Lung microvascular endothelial cell (primary cell): ENCODE data around the gene KCNN4. TPM values are rescaled to one million over a fixed set of nuclear protein-coding genes. Genes with fewer than 3 reads are reported as not detected.
"Not testable (repeated sequence)": the region's sequence is repeated elsewhere in the genome, so short reads cannot be mapped to it uniquely, and the experiment has no call there.

Experiments used
- DNase-seq, 2 donors: peaks; one replicate each; pipeline versions ENCODE4 v3.0.0 to v3.0.0-alpha.2; 2010; ENCODE audit warnings: low read depth in 2 of 2
- total RNA-seq: library from RNA; depleted of rRNA; stranded (reverse); fragments of >200 nt; gene quantifications from 2 replicates; pipeline ENCODE4 v1.2.1, GENCODE V29; 2014

KCNN4 gene
- total RNA-seq, 1 donor from 2014 or later = not detected

DNA sequence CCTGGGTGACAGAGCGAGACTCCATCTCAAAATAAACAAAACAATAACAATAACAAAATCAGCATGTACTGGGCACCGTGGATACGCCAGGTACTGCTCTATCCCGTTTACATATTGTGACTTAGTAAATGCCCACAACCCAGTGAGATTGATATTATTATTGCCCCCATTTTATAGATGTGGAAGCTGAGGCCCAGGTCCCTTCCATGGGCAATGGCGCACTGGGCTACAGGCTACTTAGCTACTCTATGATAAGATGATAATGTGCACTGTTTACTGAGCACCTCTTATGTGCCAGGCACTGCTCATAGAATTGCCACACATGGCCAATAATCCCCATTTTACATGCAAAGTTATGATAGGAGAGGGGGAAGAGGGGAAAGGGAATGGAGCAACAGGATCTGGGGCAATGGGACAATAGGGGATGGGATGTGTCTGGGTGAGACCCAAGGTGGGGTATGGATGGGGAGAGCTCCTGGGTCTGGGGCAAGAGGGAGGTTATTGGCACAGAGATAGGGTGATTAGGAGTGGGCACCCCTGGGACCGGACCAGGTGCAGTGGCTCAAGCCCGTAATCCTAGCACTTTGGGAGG, 5.4 kb downstream of the KCNN4 start:
- DNase-seq = no peak

DNA sequence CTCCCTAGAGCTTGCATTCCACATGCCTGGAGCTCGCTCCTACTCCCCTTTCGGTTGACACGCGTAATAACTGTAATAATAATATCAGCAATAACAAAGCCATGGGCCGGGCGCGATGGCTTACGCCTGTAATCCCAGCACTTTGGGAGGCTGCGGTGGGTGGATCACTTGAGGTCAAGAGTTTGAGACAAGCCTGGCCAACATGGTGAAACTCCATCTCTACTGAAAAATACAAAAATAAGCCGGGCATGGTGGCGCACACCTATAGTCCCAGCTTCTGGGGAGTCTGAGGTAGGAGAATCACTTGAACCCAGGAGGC, 5.9 kb downstream of the KCNN4 start:
- peak in 1 of 2 donors; percentile 41 for DNase-seq

DNA sequence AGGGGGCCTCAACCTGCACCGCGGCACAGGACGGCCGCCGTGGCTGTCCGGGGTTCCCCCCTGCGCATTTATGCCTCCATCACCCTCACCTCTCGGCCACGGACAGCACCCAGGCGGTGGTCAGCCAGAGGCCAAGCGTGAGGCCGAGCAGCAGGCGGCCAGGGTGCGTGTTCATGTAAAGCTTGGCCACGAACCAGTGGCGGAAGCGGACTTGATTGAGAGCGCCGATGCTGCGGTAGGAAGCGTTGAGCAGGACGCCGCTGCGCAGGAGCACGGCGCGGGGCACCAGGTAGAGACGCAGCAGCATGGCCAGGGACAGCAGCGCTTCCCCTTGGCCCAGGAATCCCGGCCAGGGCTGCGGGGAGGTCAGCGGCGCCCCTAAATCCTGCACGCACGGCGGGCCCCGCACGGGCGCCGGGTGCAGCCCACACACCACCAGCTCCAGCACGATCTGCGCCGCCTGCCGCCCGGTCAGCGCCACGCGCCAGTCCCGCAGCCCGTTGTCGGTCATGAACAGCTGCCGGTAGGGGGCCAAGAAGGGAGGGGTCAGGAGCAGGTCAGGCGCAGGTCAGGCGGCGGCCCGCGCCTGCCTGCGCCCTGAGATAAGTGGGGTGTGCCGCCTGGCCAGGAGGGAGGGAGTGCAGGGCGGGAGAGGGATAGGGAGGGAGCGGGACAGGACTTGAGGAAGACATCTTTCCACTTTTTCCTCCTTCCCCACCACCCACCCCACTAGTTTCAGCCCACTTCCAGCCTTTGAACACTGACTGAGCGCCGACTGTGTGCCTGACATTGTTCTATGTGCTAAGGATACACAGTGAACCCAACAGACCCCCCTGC, 6.5 kb downstream of the KCNN4 start:
- DNase-seq = peak; percentile 58 to 82

DNA sequence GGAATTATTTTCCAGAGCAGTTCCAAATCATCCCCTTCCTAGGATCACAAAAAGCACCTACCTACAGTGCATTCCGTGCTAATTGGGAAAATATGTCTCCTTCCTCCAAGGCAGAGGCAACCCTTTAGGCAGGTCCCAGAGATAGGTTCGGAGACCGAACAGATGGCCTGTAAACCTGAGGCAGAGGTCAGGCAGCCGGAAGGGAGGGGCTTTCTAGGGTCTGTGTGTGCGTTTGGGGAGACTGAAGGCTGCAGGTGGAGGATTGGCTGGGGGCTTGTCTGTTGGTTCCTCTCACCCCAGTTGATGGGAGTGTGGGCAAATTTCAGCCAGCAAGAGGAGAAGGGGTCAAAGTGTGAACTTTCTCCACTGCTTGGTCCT, 7.1 kb downstream of the KCNN4 start:
- DNase-seq = no peak

DNA sequence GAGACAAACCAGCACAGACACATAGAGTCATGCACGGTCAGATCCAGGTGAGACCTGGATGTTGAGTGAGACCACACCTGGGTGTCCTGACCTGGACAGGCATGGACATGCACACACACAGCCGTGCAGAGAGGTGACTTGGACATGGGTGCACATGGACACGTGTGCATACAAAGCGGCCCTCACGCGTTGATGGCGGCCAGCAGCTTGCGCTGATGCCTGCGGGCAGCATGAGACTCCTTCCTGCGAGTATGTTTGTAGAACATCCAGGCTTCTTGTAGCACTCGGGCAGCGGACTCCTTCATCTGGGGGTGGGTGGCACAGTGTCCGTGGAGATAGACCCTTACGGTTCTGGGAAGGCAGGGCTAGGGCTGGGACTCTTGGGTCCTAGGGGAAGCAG, 11.5 kb downstream of the KCNN4 start:
- no peak for DNase-seq

DNA sequence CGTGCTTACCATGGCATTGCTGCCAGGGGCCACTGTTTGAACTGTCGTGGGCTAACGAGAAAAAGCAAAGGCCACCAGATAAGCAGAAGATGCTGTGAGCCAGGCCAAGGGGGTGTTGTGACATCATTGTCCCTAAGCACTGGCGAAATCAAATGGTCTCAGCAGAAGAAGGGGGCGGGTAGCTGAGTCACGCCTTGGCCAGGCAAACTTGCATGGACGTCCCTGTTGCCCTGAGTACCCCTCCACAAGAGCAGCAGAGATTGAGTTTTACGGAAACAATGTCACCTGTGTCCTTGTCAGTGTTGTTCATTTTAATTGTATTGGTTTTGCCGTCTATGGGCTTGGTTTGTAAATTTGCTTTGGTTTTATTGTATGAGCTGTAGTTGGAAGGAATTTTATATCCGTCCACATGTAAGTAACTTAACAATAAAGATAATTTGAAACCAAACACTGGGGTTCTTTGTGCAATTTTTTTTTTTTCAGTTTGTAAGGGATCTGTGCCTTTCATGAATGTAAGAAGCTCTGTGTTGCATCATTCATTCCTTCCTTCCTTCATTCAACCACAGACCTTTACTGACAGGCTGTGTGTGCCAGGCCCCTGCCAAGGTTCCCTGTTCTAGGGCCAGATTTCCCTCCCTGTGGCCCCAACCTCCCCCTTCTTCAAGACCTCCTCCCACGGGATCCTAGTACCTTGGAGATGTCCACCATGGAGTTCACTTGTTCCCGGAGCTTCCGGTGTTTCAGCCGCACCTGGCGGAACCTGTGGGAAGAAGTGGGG, 12.3 kb downstream of the KCNN4 start:
- DNase-seq = no peak

DNA sequence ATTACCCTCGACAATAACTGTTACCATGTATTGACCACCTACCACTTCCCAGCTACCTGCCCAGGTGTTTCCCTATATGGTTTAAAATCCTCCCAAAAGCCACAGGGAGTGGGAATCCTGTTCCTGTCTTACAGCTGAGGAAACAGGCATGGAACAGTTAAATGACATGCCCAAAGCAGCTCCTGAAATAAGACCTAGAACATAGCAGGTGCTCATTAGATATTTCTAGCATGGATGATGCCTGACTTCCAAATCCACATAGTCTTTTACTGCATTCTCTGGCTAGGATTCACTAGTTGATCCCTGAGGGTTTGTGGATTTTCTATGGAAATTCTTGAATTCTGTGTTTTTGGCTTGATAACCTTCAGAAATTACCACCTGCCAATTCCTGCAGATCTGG, 13.0 kb downstream of the KCNN4 start:
- DNase-seq = no peak

DNA sequence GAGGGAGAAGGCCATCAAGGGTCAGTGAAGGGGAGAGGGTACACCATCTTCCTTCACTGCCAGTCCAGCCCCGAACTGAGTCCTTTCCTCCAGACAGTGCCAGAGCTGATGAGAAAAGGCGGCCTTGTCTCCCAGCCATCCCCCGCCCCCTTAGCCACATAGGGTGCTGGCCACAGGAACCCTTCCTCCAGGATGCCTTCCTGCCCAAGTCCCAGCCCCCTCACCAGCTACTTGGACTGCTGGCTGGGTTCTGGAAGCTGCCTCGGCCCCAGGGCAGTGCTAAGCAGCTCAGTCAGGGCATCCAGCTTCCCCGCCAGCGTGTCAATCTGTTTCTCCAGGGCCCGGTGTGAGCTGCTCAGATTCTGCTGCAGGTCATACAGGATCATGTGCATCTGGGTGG, 13.5 kb downstream of the KCNN4 start:
- no peak for DNase-seq

DNA sequence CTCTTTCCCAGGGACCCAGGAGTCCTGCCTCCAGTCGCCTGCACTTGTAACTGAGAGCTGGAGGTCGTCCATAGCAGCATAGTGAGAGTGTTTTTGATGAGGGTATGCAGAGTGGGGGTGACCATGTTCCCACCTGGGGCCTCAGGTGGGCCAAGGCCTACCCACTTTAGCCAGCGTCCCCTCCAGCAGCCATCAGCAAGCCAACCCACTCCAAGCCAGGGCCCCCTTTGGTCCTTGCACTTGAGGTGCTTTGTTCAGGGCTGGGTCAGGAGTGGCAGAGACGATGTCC, 14.1 kb downstream of the KCNN4 start:
- DNase-seq = no peak

DNA sequence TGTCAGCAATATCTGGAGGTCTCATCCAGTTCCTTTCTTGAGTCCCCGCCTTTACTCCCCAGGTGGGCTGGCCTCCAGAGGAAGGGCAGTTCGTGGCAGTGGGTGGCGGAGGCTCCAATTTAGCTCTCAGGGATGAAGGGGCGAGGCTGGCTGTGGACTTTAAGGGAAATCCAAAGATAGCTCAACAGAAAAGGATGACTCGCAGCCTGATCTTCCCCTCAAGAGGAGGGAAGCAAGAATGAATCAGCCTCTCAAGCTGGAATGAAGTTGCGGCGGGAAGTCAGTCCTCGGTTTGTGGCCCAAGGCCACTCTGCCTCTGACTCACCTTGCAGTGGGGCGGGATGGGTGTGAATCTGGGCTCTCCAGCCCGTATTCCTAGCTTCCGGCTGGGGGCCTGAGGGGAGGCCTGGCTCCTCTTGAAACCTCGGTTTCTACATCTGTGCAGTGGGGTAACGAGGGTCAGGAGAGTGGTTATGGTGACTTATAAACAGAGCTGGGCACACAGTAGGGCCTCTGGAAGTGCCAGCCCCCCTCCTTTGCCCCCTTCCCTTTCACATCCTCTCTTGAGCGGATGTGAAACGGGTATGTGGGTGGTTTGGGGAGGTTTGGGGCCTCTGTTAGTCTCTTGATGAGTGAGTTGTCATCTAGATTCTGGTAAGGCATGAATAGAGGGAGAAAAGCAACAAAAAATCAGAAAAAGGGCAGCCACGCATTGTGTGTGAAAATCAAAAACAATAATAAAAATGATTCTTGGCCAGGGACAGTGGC, 15.5 kb downstream of the KCNN4 start:
- DNase-seq = peak in 1 of 2 donors; percentile 93

DNA sequence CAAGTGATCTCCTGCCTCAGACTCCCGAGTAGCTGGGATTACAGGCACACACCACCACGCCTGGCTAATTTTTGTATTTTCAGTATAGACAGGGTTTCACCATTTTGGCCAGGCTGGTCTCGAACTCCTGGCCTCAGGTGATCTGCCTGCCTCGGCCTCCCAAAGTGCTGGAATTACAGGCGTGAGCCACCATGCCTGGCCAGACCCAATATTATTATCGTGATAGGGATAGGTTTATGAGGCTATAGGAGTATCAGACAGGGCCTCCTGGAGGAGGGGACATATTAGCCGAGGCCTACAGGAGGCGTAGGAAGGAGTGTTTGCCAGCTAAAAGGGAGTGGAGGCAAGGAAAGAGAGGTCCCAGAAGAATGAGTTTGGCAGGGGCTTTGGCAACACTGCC, 16.1 kb downstream of the KCNN4 start:
- not testable (repeated sequence) for DNase-seq

DNA sequence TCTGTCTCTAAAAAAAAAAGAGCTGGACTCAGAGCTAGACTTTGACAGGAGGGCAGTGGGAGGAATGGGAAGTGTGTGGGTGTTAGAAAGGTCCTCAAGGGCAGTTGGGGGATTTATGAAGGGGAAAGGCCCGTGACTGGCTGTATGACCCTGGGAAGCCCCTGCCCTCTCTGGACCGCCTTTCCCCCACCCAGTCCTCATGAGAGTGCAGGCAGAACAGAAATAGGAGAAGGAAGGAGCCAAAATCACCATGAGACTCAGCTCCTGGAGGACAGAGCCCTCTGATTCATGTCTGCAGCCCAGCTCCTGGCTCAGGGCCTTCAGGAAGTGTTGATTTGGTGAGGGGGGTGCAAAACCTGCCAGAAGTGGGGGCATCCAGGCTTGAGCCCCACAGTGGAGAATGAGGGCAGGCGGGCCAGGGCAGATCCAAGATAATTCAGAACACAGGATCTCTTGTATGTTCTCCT, 17.3 kb downstream of the KCNN4 start:
- DNase-seq = peak in 1 of 2 donors; percentile 61

DNA sequence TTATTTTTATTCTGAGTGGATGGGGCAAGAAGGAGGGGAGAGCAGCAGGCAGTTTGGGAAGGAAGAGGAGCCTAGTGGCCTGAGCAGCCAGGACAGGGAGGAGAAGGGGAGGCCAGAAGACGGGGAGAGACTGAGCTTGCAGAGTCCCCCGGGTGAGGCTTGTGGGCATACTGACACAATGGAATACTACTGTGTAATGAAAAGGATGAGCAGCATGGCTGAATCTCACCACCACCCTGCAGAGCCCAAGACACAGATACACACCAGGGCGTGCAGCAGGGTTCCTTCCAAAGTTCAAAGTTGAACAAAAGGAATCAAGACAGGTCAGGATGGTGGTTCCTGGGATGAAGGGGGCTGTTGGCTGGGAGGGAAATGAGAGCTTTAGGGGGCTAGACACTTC, 18.0 kb downstream of the KCNN4 start:
- no peak for DNase-seq

DNA sequence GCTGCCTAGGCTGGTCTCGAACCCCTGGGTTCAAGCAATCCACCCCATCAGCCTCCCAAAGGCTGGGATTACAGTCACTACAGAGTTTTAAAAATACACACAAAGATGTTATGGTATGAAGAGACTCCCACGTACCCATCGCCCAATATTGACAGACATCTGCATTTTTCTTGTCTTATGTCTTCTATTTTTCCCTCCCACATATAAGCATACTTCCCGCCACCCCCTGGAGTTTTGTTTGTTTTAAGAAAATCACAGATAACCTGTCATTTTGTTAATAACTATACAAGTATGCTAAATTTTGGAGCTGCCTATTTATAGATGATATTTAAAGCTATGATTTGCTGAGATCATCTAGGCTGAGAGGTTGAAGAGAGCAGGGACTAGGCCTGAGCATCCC, 19.8 kb downstream of the KCNN4 start:
- DNase-seq = no peak

DNA sequence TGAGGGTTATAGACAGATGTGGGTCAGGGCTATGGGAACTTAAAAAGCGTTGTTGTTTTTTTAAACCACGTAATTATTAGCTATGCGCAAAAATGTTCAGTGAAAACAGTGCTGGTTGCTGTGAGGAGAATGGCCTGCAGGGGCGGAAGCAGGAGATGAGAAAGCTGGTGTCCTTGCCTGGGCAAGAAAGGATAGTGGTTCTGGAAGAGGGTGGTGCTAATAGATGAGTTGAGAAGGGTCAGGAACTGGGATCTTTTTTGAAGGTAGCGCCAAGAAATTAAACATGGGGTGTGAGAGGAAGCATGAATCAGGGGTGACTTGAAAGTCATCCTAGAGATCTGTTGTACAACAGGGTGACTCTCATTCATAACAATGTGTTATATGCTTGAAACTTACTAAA, 21.3 kb downstream of the KCNN4 start:
- peak; percentile 28 to 71 for DNase-seq

DNA sequence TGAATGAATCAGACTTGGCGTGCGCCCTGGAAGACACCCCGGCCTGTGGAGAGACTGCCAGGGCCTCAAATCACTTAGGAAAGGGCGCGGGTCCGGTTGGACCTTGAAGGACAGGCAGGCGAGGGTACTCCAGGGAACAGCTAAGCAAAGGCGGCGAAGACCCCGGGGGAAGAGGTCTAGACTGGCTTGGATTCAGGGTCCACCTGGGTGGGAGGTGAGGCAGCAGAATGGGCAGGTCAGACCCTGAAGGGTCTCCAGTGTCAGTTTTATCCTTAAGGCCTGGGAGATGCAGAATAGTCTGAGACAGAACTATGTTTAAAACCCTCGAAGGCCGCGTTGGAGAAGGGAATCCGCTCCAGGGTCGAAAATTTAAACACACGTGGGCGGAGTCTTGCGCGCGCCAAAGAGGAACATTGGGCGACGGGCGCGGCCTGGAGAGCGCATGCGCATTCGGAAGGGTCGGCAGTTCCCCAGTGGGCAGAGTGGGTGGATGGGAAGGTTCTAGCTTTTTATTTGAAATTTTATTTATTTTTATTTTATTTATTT, 25.4 kb downstream of the KCNN4 start:
- peak; percentile 69 to 86 for DNase-seq

DNA sequence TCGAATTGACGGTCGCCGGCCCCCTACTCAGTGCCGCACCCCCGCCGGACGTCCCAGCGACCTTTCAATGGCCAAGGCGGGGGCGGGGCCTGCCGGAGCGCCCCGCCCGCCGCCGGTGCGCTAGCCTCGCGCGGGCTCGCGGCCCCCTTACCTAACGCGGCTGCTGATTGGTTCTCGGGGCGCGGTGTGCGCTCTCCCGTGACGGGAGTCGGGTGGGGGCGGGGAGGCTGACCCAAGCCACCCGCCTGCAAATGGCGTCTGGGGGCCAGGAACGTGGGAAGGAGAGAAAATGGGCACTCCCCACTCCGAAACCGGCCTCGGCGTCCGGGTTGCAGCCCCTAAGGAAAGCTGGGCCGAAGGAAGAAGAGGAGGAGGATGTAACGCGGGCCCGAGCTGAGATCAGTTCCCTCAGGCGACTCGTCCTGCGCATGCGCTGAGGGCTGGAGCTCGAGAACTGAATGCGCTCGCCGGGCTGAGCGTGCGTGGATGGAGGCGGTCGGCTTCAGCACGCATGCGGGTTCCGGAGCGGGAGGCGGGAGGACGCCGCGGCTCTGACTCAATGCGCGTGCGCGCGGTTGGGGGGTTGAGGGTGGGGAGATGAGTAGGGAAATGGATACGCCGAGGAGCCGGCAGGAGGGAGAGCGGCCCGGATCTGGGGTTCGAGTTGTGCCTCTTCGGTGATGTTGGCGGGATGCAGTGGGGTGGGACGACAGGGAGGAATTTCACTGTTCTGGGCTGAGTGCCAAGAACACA, 26.1 kb downstream of the KCNN4 start, which contains the start of gene SMG9:
Gene SMG9 (minus strand): TSS at position 460 of the 753 bp plus-strand sequence. CDS start 4,221 bp downstream, outside the sequence.
- DNase-seq = peak; percentile 98 to 99

DNA sequence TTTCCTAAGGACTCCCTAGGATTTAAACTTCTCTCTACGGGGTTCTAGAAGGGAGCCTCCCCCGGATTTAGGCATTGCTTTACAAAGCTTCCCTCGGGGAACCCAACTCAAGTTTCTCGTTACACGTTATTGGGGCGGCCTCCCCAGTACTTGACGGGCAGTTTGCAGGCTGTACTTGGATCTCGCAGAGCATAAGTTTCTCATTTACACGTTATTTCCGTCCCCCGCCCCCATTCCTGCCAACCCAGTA, 26.6 kb downstream of the KCNN4 start:
- DNase-seq = no peak

DNA sequence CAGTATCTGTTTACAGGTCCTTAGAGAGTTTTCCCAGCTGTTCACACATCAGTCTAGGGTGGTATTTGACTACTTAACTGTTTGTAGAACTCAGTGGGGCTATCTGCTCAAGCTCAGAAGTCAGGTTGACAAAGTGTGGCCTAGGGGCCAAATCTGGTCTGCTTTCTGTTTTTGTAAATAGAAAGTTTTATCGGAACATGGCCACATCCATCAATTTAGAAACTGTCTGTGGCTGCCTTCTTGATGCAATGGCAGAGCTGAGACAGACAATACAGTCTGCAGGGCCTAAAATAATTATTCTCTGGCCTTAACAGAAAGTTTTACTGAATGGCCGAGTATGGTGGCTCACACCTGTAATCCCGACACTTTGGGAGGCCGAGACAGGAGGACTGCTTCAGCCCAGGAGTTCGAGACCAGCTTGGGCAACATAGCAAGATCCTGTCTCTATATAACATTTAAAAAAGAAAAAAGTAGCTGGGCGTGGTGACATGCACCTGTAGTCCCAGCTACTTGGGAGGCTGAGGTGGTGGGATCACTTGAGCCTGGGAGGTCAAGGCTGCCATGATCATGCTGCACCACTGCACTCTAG, 28.4 kb downstream of the KCNN4 start:
- DNase-seq = no peak

DNA sequence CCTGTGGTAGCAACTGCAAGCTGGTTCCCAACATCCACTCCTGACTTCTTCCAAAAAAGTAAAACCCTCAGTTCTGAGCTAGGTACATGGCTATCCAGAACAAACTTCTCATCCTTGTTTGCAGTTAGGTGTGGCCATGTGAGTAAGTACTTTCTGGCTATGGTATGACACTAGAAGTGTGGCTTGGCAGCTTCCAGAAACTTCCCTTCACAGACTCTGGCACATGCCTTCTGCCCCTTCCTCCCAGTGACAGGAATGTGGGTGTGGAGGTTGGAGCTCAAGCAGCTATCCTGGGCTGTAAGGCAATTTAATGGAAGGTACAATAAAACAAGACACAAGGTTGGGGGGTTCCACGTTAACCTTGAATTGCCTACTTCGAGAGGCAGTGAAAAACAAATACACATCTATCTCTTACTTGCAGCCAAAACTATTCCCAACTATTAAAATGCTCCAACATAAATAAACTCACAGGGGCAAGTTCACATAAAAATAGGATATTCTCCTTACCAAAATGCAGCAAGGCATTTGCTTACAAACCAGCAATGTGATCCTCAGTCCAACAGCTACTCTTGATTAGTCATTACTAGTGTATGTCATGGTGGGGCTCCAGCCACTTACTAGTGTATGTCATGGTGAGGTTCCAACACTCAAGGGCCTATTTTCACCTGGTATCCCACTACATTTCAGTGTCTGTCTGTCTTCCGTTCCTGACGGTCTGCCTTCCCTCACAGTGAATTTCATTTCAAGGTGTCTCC, 29.1 kb downstream of the KCNN4 start:
- DNase-seq = peak in 1 of 2 donors; percentile 15
